Measurements from ENCODE around the gene EMC10.
A peak's percentile ranks its signal among the peaks of the same experiment; 100 is the strongest.

The EMC10 gene

DNA sequence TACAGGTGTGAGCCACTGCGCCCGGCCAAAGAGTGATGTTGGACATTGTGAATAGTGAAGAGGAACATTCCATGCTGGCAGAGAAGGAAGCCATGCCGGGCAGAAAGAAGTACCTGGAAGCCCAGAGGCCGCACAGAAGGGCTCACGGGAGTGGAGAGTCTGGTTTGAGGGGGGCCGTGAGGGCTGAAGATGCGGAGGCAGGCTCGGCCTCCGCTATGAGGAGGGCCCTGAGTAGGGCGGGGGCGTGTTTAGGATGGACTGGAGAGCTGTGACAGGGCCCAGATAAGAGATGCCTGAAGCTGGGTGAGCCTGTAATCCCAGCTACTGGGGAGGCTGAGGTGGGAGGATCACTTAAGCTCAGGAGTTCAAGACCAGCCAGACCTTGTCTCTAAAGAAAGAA lies 33.1 kb downstream of the EMC10 start:
- H2AFZ ChIP-seq (ENCODE audit: low read depth, low read length): no peak overlapping the region
- H2BK120ac ChIP-seq (ENCODE audit: low read depth, low read length): no peak overlapping the region
- no peak overlapping the region for H3K4me3 ChIP-seq (ENCODE audit: insufficient read depth in 1 of 2, low read depth in 1 of 2, low read length in 2 of 2)
- no peak overlapping the region for H3K27ac ChIP-seq (ENCODE audit: low read length, poor library complexity, severe bottlenecking)
- no peak overlapping the region for H3K9ac ChIP-seq (ENCODE audit: low read length)
- peaks cover 0 to 19% of the 10 kb centered on the region in 2 experiments for H3K36me3 ChIP-seq (ENCODE audit: control insufficient read depth in 1 of 2, insufficient read depth in 2 of 2, low read depth in 1 of 2, low read length in 2 of 2)
- H3K9me3 ChIP-seq (ENCODE audit: control insufficient read depth, low read length): no peaks in the 10 kb centered on the region
- no peak overlapping the region for H3K4me2 ChIP-seq (ENCODE audit: low read length, poor library complexity, severe bottlenecking)
- no peak overlapping the region for H3K18ac ChIP-seq (ENCODE audit: low read depth in 1 of 2, low read length in 2 of 2)
- no peak for DNase-seq
- H3K79me1 ChIP-seq (replicated peaks; ENCODE audit: low read length, poor library complexity, severe bottlenecking): peaks cover 10% of the 10 kb centered on the region
- peaks cover 22% of the 10 kb centered on the region for H3K4me1 ChIP-seq (ENCODE audit: control insufficient read depth, insufficient read depth, low read depth, low read length)
- WGBS: 92% methylated on average over 11 of the region's 11 CpGs
- no peak overlapping the region for H4K8ac ChIP-seq (ENCODE audit: low read length)
- H2AK5ac ChIP-seq (ENCODE audit: low read length, severe bottlenecking): no peak overlapping the region
- no peak overlapping the region for H4K91ac ChIP-seq (ENCODE audit: low read length)
- H2BK15ac ChIP-seq (ENCODE audit: low read depth, poor library complexity, severe bottlenecking): no peak overlapping the region
- no peak overlapping the region for H2BK5ac ChIP-seq (ENCODE audit: low read depth, low read length, poor library complexity, severe bottlenecking)
- no peak overlapping the region for H2BK12ac ChIP-seq (ENCODE audit: low read length in 2 of 2)
- H3K14ac ChIP-seq (ENCODE audit: low read length in 2 of 2): no peak overlapping the region
- H3K23ac ChIP-seq (ENCODE audit: low read length in 2 of 2): no peak overlapping the region
- no peak overlapping the region for H3K4ac ChIP-seq (ENCODE audit: low read depth in 1 of 2, low read length in 2 of 2)
- H3K27me3 ChIP-seq (ENCODE audit: control insufficient read depth in 1 of 2, insufficient read depth in 1 of 2, low read length in 2 of 2): peaks cover 0 to 8% of the 10 kb centered on the region in 2 experiments

DNA sequence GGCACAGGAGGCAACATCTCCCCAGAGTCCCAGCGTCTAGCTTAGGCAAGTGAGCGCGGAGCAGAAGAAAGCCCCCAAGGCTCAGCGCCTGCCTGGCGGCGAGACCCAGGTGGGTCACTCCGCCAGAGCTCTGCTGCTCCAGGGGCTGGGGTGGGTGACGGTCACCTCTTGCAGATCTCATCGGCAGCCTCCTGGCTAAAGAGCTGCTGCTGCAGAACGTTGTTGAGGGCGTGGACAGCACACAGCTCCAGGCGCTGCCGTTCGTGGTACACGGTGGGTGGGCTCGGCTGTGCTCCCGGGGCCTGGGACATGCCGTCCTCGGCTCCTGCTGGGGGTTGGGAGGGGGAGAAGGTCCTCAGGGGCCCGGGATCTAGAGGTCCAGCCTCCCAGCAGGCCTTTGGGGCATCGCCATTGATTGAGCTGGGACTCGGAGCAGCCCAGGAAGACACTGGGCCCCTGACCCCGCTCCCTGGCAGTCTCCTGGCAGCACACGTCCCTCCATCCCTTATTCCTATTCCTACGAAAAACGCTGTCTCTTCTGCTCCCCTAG lies 33.9 kb downstream of the EMC10 start:
- no peak overlapping the region for H3K23ac ChIP-seq (ENCODE audit: low read length in 2 of 2)
- no peak overlapping the region for H2BK15ac ChIP-seq (ENCODE audit: low read depth, poor library complexity, severe bottlenecking)
- no peaks in the 10 kb centered on the region for H3K9me3 ChIP-seq (ENCODE audit: control insufficient read depth, low read length)
- H3K4me2 ChIP-seq (ENCODE audit: low read length, poor library complexity, severe bottlenecking): peak overlapping the region; percentile 62
- H3K27me3 ChIP-seq (ENCODE audit: control insufficient read depth in 1 of 2, insufficient read depth in 1 of 2, low read length in 2 of 2): peaks cover 0 to 9% of the 10 kb centered on the region in 2 experiments
- no peak overlapping the region for H2AFZ ChIP-seq (ENCODE audit: low read depth, low read length)
- peak overlapping the region; percentile 27 for H2AK5ac ChIP-seq (ENCODE audit: low read length, severe bottlenecking)
- H3K14ac ChIP-seq (ENCODE audit: low read length in 2 of 2): peak overlapping the region in 1 of 2 experiments; percentile 19
- H3K9ac ChIP-seq (ENCODE audit: low read length): peak overlapping the region; percentile 98
- H3K4me1 ChIP-seq (ENCODE audit: control insufficient read depth, insufficient read depth, low read depth, low read length): peaks cover 22% of the 10 kb centered on the region
- peaks cover 0 to 19% of the 10 kb centered on the region in 2 experiments for H3K36me3 ChIP-seq (ENCODE audit: control insufficient read depth in 1 of 2, insufficient read depth in 2 of 2, low read depth in 1 of 2, low read length in 2 of 2)
- H2BK12ac ChIP-seq (ENCODE audit: low read length in 2 of 2): peak overlapping the region in 1 of 2 experiments; percentile 17
- peak overlapping the region in 1 of 2 experiments; percentile 99 for H3K4me3 ChIP-seq (ENCODE audit: insufficient read depth in 1 of 2, low read depth in 1 of 2, low read length in 2 of 2)
- H3K79me1 ChIP-seq (replicated peaks; ENCODE audit: low read length, poor library complexity, severe bottlenecking): peaks cover 10% of the 10 kb centered on the region
- H2BK120ac ChIP-seq (ENCODE audit: low read depth, low read length): no peak overlapping the region
- WGBS: 82% methylated on average over 22 of the region's 26 CpGs
- peak overlapping the region in 1 of 2 experiments; percentile 47 for H3K4ac ChIP-seq (ENCODE audit: low read depth in 1 of 2, low read length in 2 of 2)
- DNase-seq: no peak
- no peak overlapping the region for H2BK5ac ChIP-seq (ENCODE audit: low read depth, low read length, poor library complexity, severe bottlenecking)
- H3K18ac ChIP-seq (ENCODE audit: low read depth in 1 of 2, low read length in 2 of 2): peak overlapping the region in 1 of 2 experiments; percentile 37
- peak overlapping the region; percentile 33 for H4K8ac ChIP-seq (ENCODE audit: low read length)
- H3K27ac ChIP-seq (ENCODE audit: low read length, poor library complexity, severe bottlenecking): no peak overlapping the region
- peak overlapping the region; percentile 54 for H4K91ac ChIP-seq (ENCODE audit: low read length)

DNA sequence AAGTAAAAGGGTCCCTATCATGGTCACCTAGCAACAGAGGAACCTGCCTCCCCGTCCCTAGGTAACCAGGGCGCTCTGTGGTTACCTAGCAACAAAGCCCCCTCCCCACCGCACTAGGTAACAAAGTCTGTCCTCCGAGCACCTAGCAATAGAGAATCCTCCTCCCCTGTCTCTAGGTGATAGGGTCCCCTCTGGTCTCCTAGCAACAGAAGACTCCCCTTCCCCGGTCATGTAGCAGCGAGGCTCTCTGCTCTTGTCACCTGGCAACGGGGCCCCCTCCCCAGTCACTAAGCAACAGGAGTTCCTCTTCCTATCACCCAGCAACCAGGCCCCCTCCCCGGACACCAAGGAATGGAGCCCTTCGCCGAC lies 34.4 kb downstream of the EMC10 start:
- Histone ChIP-seq H3K4me2 (ENCODE audit: low read length, poor library complexity, severe bottlenecking) (peak overlapping the region; percentile 62), H3K4ac (ENCODE audit: low read depth in 1 of 2, low read length in 2 of 2) (peak overlapping the region; percentile 48 to 91), H3K18ac (ENCODE audit: low read depth in 1 of 2, low read length in 2 of 2) (peak overlapping the region; percentile 52 to 81), H2AK5ac (ENCODE audit: low read length, severe bottlenecking) (peak overlapping the region; percentile 33), H3K27me3 (ENCODE audit: control insufficient read depth in 1 of 2, insufficient read depth in 1 of 2, low read length in 2 of 2) (peaks cover 0 to 9% of the 10 kb centered on the region in 2 experiments), H2BK15ac (ENCODE audit: low read depth, poor library complexity, severe bottlenecking) (no peak overlapping the region), H4K91ac (ENCODE audit: low read length) (peak overlapping the region; percentile 54), H3K9ac (ENCODE audit: low read length) (peak overlapping the region; percentile 98), H2BK120ac (ENCODE audit: low read depth, low read length) (peak overlapping the region; percentile 27), H3K36me3 (ENCODE audit: control insufficient read depth in 1 of 2, insufficient read depth in 2 of 2, low read depth in 1 of 2, low read length in 2 of 2) (peaks cover 0 to 16% of the 10 kb centered on the region in 2 experiments), H3K4me1 (ENCODE audit: control insufficient read depth, insufficient read depth, low read depth, low read length) (peaks cover 22% of the 10 kb centered on the region), H4K8ac (ENCODE audit: low read length) (peak overlapping the region; percentile 41), H2BK12ac (ENCODE audit: low read length in 2 of 2) (no peak overlapping the region), H3K9me3 (ENCODE audit: control insufficient read depth, low read length) (no peaks in the 10 kb centered on the region), H2AFZ (ENCODE audit: low read depth, low read length) (peak overlapping the region; percentile 8), H3K27ac (ENCODE audit: low read length, poor library complexity, severe bottlenecking) (no peak overlapping the region), H2BK5ac (ENCODE audit: low read depth, low read length, poor library complexity, severe bottlenecking) (no peak overlapping the region), H3K14ac (ENCODE audit: low read length in 2 of 2) (peak overlapping the region in 1 of 2 experiments; percentile 37), H3K79me1 (replicated peaks; ENCODE audit: low read length, poor library complexity, severe bottlenecking) (peaks cover 10% of the 10 kb centered on the region), H3K23ac (ENCODE audit: low read length in 2 of 2) (no peak overlapping the region), H3K4me3 (ENCODE audit: insufficient read depth in 1 of 2, low read depth in 1 of 2, low read length in 2 of 2) (peak overlapping the region; percentile 70 to 99)
- WGBS: 7% methylated on average over 10 of the region's 10 CpGs
- DNase-seq: no peak

DNA sequence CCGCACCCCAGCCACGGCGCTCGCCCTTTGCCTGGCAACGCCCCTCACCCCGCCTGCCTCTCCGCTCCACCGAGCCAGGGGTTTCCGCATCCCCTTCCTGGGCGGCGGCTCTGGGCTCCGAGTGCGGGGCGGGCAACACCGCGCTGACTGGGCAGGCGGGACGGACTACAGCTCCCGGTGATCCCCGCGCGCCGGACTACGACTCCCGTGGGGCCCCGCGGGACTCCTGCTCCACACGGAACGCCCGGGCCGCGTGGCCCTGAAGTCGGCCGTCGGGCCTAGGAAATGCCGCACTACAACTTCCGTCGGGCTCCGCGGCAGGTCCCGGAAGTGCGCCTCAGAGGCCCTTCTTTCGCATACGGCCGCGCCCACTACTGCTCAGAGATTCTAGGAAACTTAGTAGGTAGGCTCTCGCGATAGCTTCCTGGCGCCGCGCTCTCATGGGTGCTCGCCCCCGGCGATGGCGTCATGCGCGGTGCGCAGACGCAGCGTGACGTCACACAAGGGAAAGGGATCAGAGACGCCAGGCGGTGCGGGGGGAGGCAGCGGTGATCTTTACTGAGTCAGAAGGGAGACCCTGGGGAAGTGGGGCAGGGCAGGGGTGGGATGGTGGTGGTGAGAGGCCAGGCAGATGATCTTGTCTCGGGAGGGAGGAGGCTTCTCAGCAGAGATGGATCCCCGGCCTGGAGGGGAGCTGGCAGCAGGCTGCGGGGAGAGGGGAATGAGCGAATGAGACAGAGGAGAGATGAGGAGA lies 34.9 kb downstream of the EMC10 start, which contains the start of gene JOSD2:
Gene JOSD2 (minus strand): TSS at position 123 of the 754 bp plus-strand sequence. CDS start 760 bp downstream, outside the sequence.
- Histone ChIP-seq H3K4me1 (ENCODE audit: control insufficient read depth, insufficient read depth, low read depth, low read length) (peaks cover 22% of the 10 kb centered on the region), H2BK15ac (ENCODE audit: low read depth, poor library complexity, severe bottlenecking) (peak within 1 kb of the TSS; percentile 82), H2AK5ac (ENCODE audit: low read length, severe bottlenecking) (peak within 1 kb of the TSS; percentile 33), H3K4ac (ENCODE audit: low read depth in 1 of 2, low read length in 2 of 2) (peak within 1 kb of the TSS; percentile 90 to 91), H3K18ac (ENCODE audit: low read depth in 1 of 2, low read length in 2 of 2) (peak within 1 kb of the TSS; percentile 81 to 87), H4K8ac (ENCODE audit: low read length) (peak within 1 kb of the TSS; percentile 99), H2BK12ac (ENCODE audit: low read length in 2 of 2) (peak within 1 kb of the TSS in 1 of 2 experiments; percentile 17), H3K36me3 (ENCODE audit: control insufficient read depth in 1 of 2, insufficient read depth in 2 of 2, low read depth in 1 of 2, low read length in 2 of 2) (peaks cover 0 to 11% of the 10 kb centered on the region in 2 experiments), H3K4me2 (ENCODE audit: low read length, poor library complexity, severe bottlenecking) (peak within 1 kb of the TSS; percentile 62), H3K9ac (ENCODE audit: low read length) (peak within 1 kb of the TSS; percentile 98), H2BK120ac (ENCODE audit: low read depth, low read length) (peak within 1 kb of the TSS; percentile 50), H2AFZ (ENCODE audit: low read depth, low read length) (peak within 1 kb of the TSS; percentile 8), H2BK5ac (ENCODE audit: low read depth, low read length, poor library complexity, severe bottlenecking) (no peak within 1 kb of the TSS), H3K27me3 (ENCODE audit: control insufficient read depth in 1 of 2, insufficient read depth in 1 of 2, low read length in 2 of 2) (peaks cover 0 to 9% of the 10 kb centered on the region in 2 experiments), H3K23ac (ENCODE audit: low read length in 2 of 2) (no peak within 1 kb of the TSS), H3K9me3 (ENCODE audit: control insufficient read depth, low read length) (no peaks in the 10 kb centered on the region), H4K91ac (ENCODE audit: low read length) (peak within 1 kb of the TSS; percentile 65), H3K79me1 (replicated peaks; ENCODE audit: low read length, poor library complexity, severe bottlenecking) (peaks cover 10% of the 10 kb centered on the region), H3K27ac (ENCODE audit: low read length, poor library complexity, severe bottlenecking) (no peak within 1 kb of the TSS), H3K14ac (ENCODE audit: low read length in 2 of 2) (peak within 1 kb of the TSS in 1 of 2 experiments; percentile 37), H3K4me3 (ENCODE audit: insufficient read depth in 1 of 2, low read depth in 1 of 2, low read length in 2 of 2) (peak within 1 kb of the TSS; percentile 70 to 99)
- DNase-seq: peak; percentile 99
- 3% methylated on average over 69 of the region's 69 CpGs for WGBS
